ENCODE results near the gene ESYT3. TPM values are rescaled to one million over a fixed set of nuclear protein-coding genes. Genes with fewer than 3 reads are reported as not detected.

ESYT3 gene
- total and polyA plus RNA-seq, 2 of the 8 experiments (the other 6 are each of a cell fraction or from before 2014, with no cell fraction given), result 4.4 to 7.3 TPM

- Histone ChIP-seq H3K23me2 (ENCODE audit: low read depth, low read length) (no peaks in the 10 kb centered on the region), H2BK12ac (ENCODE audit: low read depth, low read length) (no peak overlapping the region), H3K14ac (ENCODE audit: insufficient read length) (no peak overlapping the region), H3K27me3 (replicated peaks in 1 of 4; ENCODE audit: control insufficient read depth in 3 of 4, extremely low read depth in 1 of 4, insufficient read depth in 3 of 4, low read length in 3 of 4) (no peaks in the 10 kb centered on the region), H4K20me1 (replicated peaks in 1 of 2; ENCODE audit: control insufficient read depth in 1 of 2, insufficient read depth in 2 of 2, low read length in 2 of 2) (no peaks in the 10 kb centered on the region), H3K9ac (replicated peaks in 1 of 4; ENCODE audit: extremely low read depth in 1 of 4, low read depth in 3 of 4, low read length in 3 of 4) (no peak overlapping the region), H3K36me3 (ENCODE audit: control insufficient read depth in 2 of 4, insufficient read depth in 4 of 4, low read length in 3 of 4) (no peaks in the 10 kb centered on the region), H3K79me2 (ENCODE audit: control insufficient read depth in 1 of 2, insufficient read depth in 2 of 2, low read length in 2 of 2) (no peaks in the 10 kb centered on the region), H3K27ac (ENCODE audit: low read depth, low read length) (no peak overlapping the region), H3K4me3 (ENCODE audit: extremely low read depth in 1 of 4, insufficient read depth in 2 of 4, low read depth in 3 of 4, low read length in 4 of 4) (no peak overlapping the region), H3K18ac (ENCODE audit: extremely low read depth, low read length) (no peak overlapping the region), H4K5ac (ENCODE audit: insufficient read length, low read depth, low read length) (no peak overlapping the region), H2AK5ac (ENCODE audit: low read depth, low read length) (no peak overlapping the region), H4K91ac (replicated peaks; ENCODE audit: insufficient read length, low read length) (no peak overlapping the region), H2BK20ac (ENCODE audit: low read length) (no peak overlapping the region), H2BK5ac (ENCODE audit: low read depth, low read length) (no peak overlapping the region), H3K56ac (replicated peaks; ENCODE audit: insufficient read length, low read depth, low read length) (no peak overlapping the region), H3K79me1 (ENCODE audit: low read depth, low read length) (peaks cover 3% of the 10 kb centered on the region; the same call in 1 of the 2 replicates), H3K4me1 (replicated peaks in 1 of 4; ENCODE audit: control insufficient read depth in 3 of 4, insufficient read depth in 4 of 4, low read length in 3 of 4) (peaks cover 0 to 7% (median 1%) of the 10 kb centered on the region in 4 experiments; a peak in 4 of 7 replicates), H2AFZ (ENCODE audit: low read length) (no peak overlapping the region), H3K4me2 (ENCODE audit: insufficient read depth in 1 of 2, low read depth in 2 of 2, low read length in 2 of 2) (no peak overlapping the region), H2BK120ac (replicated peaks; ENCODE audit: low read depth, low read length) (no peak overlapping the region), H3K9me3 (ENCODE audit: insufficient read depth in 2 of 2, low read depth in 1 of 2, low read length in 1 of 2) (no peaks in the 10 kb centered on the region), H2BK15ac (ENCODE audit: low read length) (no peak overlapping the region), H3K23ac (ENCODE audit: insufficient read length) (no peak overlapping the region), H4K8ac (ENCODE audit: extremely low read depth, insufficient read depth, low read length) (no peak overlapping the region), H3K4ac (replicated peaks; ENCODE audit: insufficient read length, low read depth, low read length) (no peak overlapping the region)
- TF ChIP-seq RNF2 (IDR thresholded peaks at IDR 0.05; ENCODE audit: borderline replicate concordance, low read depth, low read length, missing control alignments, poor library complexity, severe bottlenecking) (no peak), GTF2F1 (IDR thresholded peaks at IDR 0.05; ENCODE audit: borderline replicate concordance, low read depth, low read length) (no peak), POLR2AphosphoS5 (IDR thresholded peaks at IDR 0.05; ENCODE audit: low read depth, low read length) (no peak), KDM1A (IDR thresholded peaks at IDR 0.05; ENCODE audit: borderline replicate concordance, low read length) (no peak), JUND (IDR thresholded peaks at IDR 0.05; ENCODE audit: low read length) (peak; percentile 30; the same call in 1 of the 2 replicates)
- FAIRE-seq, result no peak
- 84% methylated on average over 5 of the region's 5 CpGs; no CpG with 5 or more reads in 1 of the 2 experiments for WGBS, 2 experiments (ENCODE audit: extremely low coverage in 1 of 2, insufficient coverage in 1 of 2, insufficient read length in 1 of 2, insufficient replicate concordance in 2 of 2, low coverage in 1 of 2, low lambda C conversion rate in 2 of 2, missing lambda C conversion rate in 1 of 2)
- CTCF ChIA-PET (ENCODE audit: partially characterized antibody), result interaction anchor here (0.6 to 2.6 kb wide), 3 partner anchors 16 to 589 kb away, joined by 3 to 6 read pairs (median 4); no protein-coding TSS in a partner anchor
- no peak for DNase-seq (ENCODE audit: low read depth in 1 of 2, low spot score in 2 of 2)
- POLR2A ChIA-PET (ENCODE audit: partially characterized antibody), result interaction anchor here (1.1 kb wide), 1 partner anchor 9 kb away, joined by 3 read pairs; no protein-coding TSS in a partner anchor
These were observed 8.0 kb downstream of the ESYT3 start for GRCh38 chr3:138442433-138442832.

Measured in H1 (cell line).